Measurements from ENCODE around the gene ST8SIA4.

Gene ST8SIA4

GRCh38 chr5:100855295-100855694 lies 47.8 kb downstream of the ST8SIA4 start:
- Mint-ChIP-seq H3K27me3 (ENCODE audit: low read depth) (no peaks in the 10 kb centered on the region), H3K4me3 (peak overlapping the region; percentile 30), H3K9me3 (no peaks in the 10 kb centered on the region), H3K4me1 (ENCODE audit: low read depth) (peaks cover 44% of the 10 kb centered on the region), H3K36me3 (ENCODE audit: low read depth) (peaks cover 37% of the 10 kb centered on the region), H3K27ac (peak overlapping the region; percentile 56)

- no peaks in the 10 kb centered on the region for H3K9me3 Mint-ChIP-seq
- H3K4me1 Mint-ChIP-seq (ENCODE audit: low read depth): peaks cover 41% of the 10 kb centered on the region
- H3K36me3 Mint-ChIP-seq (ENCODE audit: low read depth): peaks cover 33% of the 10 kb centered on the region
- H3K4me3 Mint-ChIP-seq: peak overlapping the region; percentile 30
- H3K27me3 Mint-ChIP-seq (ENCODE audit: low read depth): no peaks in the 10 kb centered on the region
- H3K27ac Mint-ChIP-seq: peak overlapping the region; percentile 56
Measured at GRCh38 chr5:100854591-100854990, 48.5 kb downstream of the ST8SIA4 start.

GRCh38 chr5:100853582-100853981 lies 49.5 kb downstream of the ST8SIA4 start:
- Mint-ChIP-seq H3K36me3 (ENCODE audit: low read depth) (peaks cover 32% of the 10 kb centered on the region), H3K4me1 (ENCODE audit: low read depth) (peaks cover 39% of the 10 kb centered on the region), H3K9me3 (no peaks in the 10 kb centered on the region), H3K4me3 (peak overlapping the region; percentile 73), H3K27ac (peak overlapping the region; percentile 93), H3K27me3 (ENCODE audit: low read depth) (no peaks in the 10 kb centered on the region)

GRCh38 chr5:100852988-100853449 lies 50.1 kb downstream of the ST8SIA4 start:
- peak overlapping the region; percentile 93 for H3K27ac Mint-ChIP-seq
- no peaks in the 10 kb centered on the region for H3K27me3 Mint-ChIP-seq (ENCODE audit: low read depth)
- H3K9me3 Mint-ChIP-seq: no peaks in the 10 kb centered on the region
- H3K4me1 Mint-ChIP-seq (ENCODE audit: low read depth): peaks cover 36% of the 10 kb centered on the region
- peak overlapping the region; percentile 73 for H3K4me3 Mint-ChIP-seq
- H3K36me3 Mint-ChIP-seq (ENCODE audit: low read depth): peaks cover 30% of the 10 kb centered on the region

GRCh38 chr5:100852051-100852450 lies 51.0 kb downstream of the ST8SIA4 start:
- no peak overlapping the region for H3K27ac Mint-ChIP-seq

GRCh38 chr5:100846772-100847171 lies 56.3 kb downstream of the ST8SIA4 start:
- Mint-ChIP-seq H3K9me3 (no peaks in the 10 kb centered on the region), H3K27ac (no peak overlapping the region), H3K36me3 (ENCODE audit: low read depth) (peaks cover 25% of the 10 kb centered on the region), H3K4me1 (ENCODE audit: low read depth) (peaks cover 31% of the 10 kb centered on the region), H3K27me3 (ENCODE audit: low read depth) (no peaks in the 10 kb centered on the region), H3K4me3 (no peak overlapping the region)

More at GRCh38 chr5:100852051-100852450, 51.0 kb downstream of the ST8SIA4 start:
- peaks cover 36% of the 10 kb centered on the region for H3K36me3 Mint-ChIP-seq (ENCODE audit: low read depth)
- no peaks in the 10 kb centered on the region for H3K27me3 Mint-ChIP-seq (ENCODE audit: low read depth)
- no peak overlapping the region for H3K4me3 Mint-ChIP-seq
- peaks cover 38% of the 10 kb centered on the region for H3K4me1 Mint-ChIP-seq (ENCODE audit: low read depth)
- H3K9me3 Mint-ChIP-seq: no peaks in the 10 kb centered on the region

GRCh38 chr5:100842080-100842479 lies 61.0 kb downstream of the ST8SIA4 start:
- H3K27ac Mint-ChIP-seq: peak overlapping the region; percentile 37
- H3K36me3 Mint-ChIP-seq (ENCODE audit: low read depth): peaks cover 33% of the 10 kb centered on the region
- H3K9me3 Mint-ChIP-seq: no peaks in the 10 kb centered on the region
- peaks cover 61% of the 10 kb centered on the region for H3K4me1 Mint-ChIP-seq (ENCODE audit: low read depth)
- H3K4me3 Mint-ChIP-seq: no peak overlapping the region
- no peaks in the 10 kb centered on the region for H3K27me3 Mint-ChIP-seq (ENCODE audit: low read depth)

GRCh38 chr5:100841358-100842076 lies 61.6 kb downstream of the ST8SIA4 start:
- H3K4me1 Mint-ChIP-seq (ENCODE audit: low read depth): peaks cover 61% of the 10 kb centered on the region
- H3K9me3 Mint-ChIP-seq: no peaks in the 10 kb centered on the region
- H3K36me3 Mint-ChIP-seq (ENCODE audit: low read depth): peaks cover 36% of the 10 kb centered on the region
- peak overlapping the region; percentile 84 for H3K27ac Mint-ChIP-seq
- H3K4me3 Mint-ChIP-seq: peak overlapping the region; percentile 65
- H3K27me3 Mint-ChIP-seq (ENCODE audit: low read depth): no peaks in the 10 kb centered on the region

- H3K27ac Mint-ChIP-seq: peak overlapping the region; percentile 84
- H3K27me3 Mint-ChIP-seq (ENCODE audit: low read depth): no peaks in the 10 kb centered on the region
- H3K9me3 Mint-ChIP-seq: no peaks in the 10 kb centered on the region
- H3K36me3 Mint-ChIP-seq (ENCODE audit: low read depth): peaks cover 34% of the 10 kb centered on the region
- peak overlapping the region; percentile 65 for H3K4me3 Mint-ChIP-seq
- peaks cover 55% of the 10 kb centered on the region for H3K4me1 Mint-ChIP-seq (ENCODE audit: low read depth)
Measured at GRCh38 chr5:100840789-100841188, 62.3 kb downstream of the ST8SIA4 start.

- H3K27me3 Mint-ChIP-seq (ENCODE audit: low read depth): no peaks in the 10 kb centered on the region
- no peaks in the 10 kb centered on the region for H3K9me3 Mint-ChIP-seq
- peaks cover 53% of the 10 kb centered on the region for H3K4me1 Mint-ChIP-seq (ENCODE audit: low read depth)
- H3K36me3 Mint-ChIP-seq (ENCODE audit: low read depth): peaks cover 38% of the 10 kb centered on the region
- peak overlapping the region; percentile 65 for H3K4me3 Mint-ChIP-seq
- peak overlapping the region; percentile 84 for H3K27ac Mint-ChIP-seq
Measured at GRCh38 chr5:100840370-100840769, 62.7 kb downstream of the ST8SIA4 start.

GRCh38 chr5:100838048-100838473 lies 65.0 kb downstream of the ST8SIA4 start:
- Mint-ChIP-seq H3K36me3 (ENCODE audit: low read depth) (peaks cover 39% of the 10 kb centered on the region), H3K27ac (peak overlapping the region; percentile 49), H3K9me3 (no peaks in the 10 kb centered on the region), H3K4me1 (ENCODE audit: low read depth) (peaks cover 43% of the 10 kb centered on the region), H3K27me3 (ENCODE audit: low read depth) (no peaks in the 10 kb centered on the region), H3K4me3 (no peak overlapping the region)

- Mint-ChIP-seq H3K4me3 (no peak overlapping the region), H3K9me3 (no peaks in the 10 kb centered on the region), H3K36me3 (ENCODE audit: low read depth) (peaks cover 37% of the 10 kb centered on the region), H3K4me1 (ENCODE audit: low read depth) (peaks cover 22% of the 10 kb centered on the region), H3K27me3 (ENCODE audit: low read depth) (no peaks in the 10 kb centered on the region), H3K27ac (no peak overlapping the region)
Measured at GRCh38 chr5:100834519-100834918, 68.6 kb downstream of the ST8SIA4 start.

- H3K4me1 Mint-ChIP-seq (ENCODE audit: low read depth): peaks cover 20% of the 10 kb centered on the region
- H3K36me3 Mint-ChIP-seq (ENCODE audit: low read depth): peaks cover 33% of the 10 kb centered on the region
- no peak overlapping the region for H3K4me3 Mint-ChIP-seq
- no peaks in the 10 kb centered on the region for H3K9me3 Mint-ChIP-seq
- no peaks in the 10 kb centered on the region for H3K27me3 Mint-ChIP-seq (ENCODE audit: low read depth)
- no peak overlapping the region for H3K27ac Mint-ChIP-seq
Measured at GRCh38 chr5:100832252-100833230, 70.5 kb downstream of the ST8SIA4 start.

GRCh38 chr5:100828898-100829356 lies 74.2 kb downstream of the ST8SIA4 start:
- Mint-ChIP-seq H3K27me3 (ENCODE audit: low read depth) (no peaks in the 10 kb centered on the region), H3K4me3 (no peak overlapping the region), H3K27ac (no peak overlapping the region), H3K9me3 (no peaks in the 10 kb centered on the region), H3K36me3 (ENCODE audit: low read depth) (peaks cover 15% of the 10 kb centered on the region), H3K4me1 (ENCODE audit: low read depth) (peaks cover 16% of the 10 kb centered on the region)

All from T-helper 1 cell treated with Interleukin-12 subunit alpha and Interleukin-12 subunit beta and Interleukin-4 antibody, amounts not matched to agents 30 μg/mL and 1 μg/mL, for 36 hours (primary cell).